Measurements from ENCODE around the gene CELF2. TPM values are rescaled to one million over a fixed set of nuclear protein-coding genes. Genes with fewer than 3 reads are reported as not detected.

Gene CELF2
- total RNA-seq, 1 donor from 2014 or later, result 193 TPM

- no peak for DNase-seq
These were observed 287.4 kb downstream of the CELF2 start for GRCh38 chr10:11304906-11305585.

- no peak for DNase-seq
These were observed 288.3 kb downstream of the CELF2 start for GRCh38 chr10:11305825-11306593.

GRCh38 chr10:11307004-11307403 is 289.3 kb downstream of the CELF2 start:
- DNase-seq, result no peak

- no peak for DNase-seq
These were observed 290.3 kb downstream of the CELF2 start for GRCh38 chr10:11307937-11308336.

- no peak for DNase-seq
These were observed 293.4 kb downstream of the CELF2 start for GRCh38 chr10:11311027-11311426.

- DNase-seq, result no peak
These were observed 295.8 kb downstream of the CELF2 start for GRCh38 chr10:11313463-11313862.

- DNase-seq, result no peak
These were observed 300.4 kb downstream of the CELF2 start for GRCh38 chr10:11317936-11318670.

- DNase-seq, result no peak
These were observed 301.3 kb downstream of the CELF2 start for GRCh38 chr10:11318826-11319598.

- no peak for DNase-seq
These were observed 302.4 kb downstream of the CELF2 start for GRCh38 chr10:11319990-11320602.

GRCh38 chr10:11320809-11321520 is 303.3 kb downstream of the CELF2 start:
- DNase-seq, result peak; percentile 27

- DNase-seq, result no peak
These were observed 305.0 kb downstream of the CELF2 start for GRCh38 chr10:11322698-11323097.

GRCh38 chr10:11324761-11325321 is 307.2 kb downstream of the CELF2 start:
- DNase-seq, result no peak

- DNase-seq, result no peak
These were observed 308.1 kb downstream of the CELF2 start for GRCh38 chr10:11325817-11326216.

GRCh38 chr10:11326241-11326640 is 308.6 kb downstream of the CELF2 start:
- no peak for DNase-seq

- no peak for DNase-seq
These were observed 309.4 kb downstream of the CELF2 start for GRCh38 chr10:11326913-11327616.

- DNase-seq, result no peak
These were observed 310.8 kb downstream of the CELF2 start for GRCh38 chr10:11328264-11329061.

GRCh38 chr10:11329062-11329673 is 311.5 kb downstream of the CELF2 start:
- DNase-seq, result no peak

- no peak for DNase-seq
These were observed 312.8 kb downstream of the CELF2 start for GRCh38 chr10:11330383-11331045.

Measured in occipital lobe (tissue), 2 donors.